Ascending aorta (tissue), 2 donors: Measurements from ENCODE around the gene EP400. TPM values are rescaled to one million over a fixed set of nuclear protein-coding genes. Genes with fewer than 3 reads are reported as not detected.

Experiments
- DNase-seq, 2 donors: peaks; one replicate each; pipeline ENCODE4 v3.0.0-alpha.2; 2019; ENCODE audit warnings: low spot score in 2 of 2
- H3K27ac ChIP-seq, 2 donors: fragments of 200-600 bp; sonication (generic); one replicate each; pipeline ENCODE4 v1.5.1; 2016 to 2017; ENCODE audit warnings: mild to moderate bottlenecking in 1 of 2
- H3K27me3 ChIP-seq: fragments of 200-600 bp; sonication (generic); one replicate; pipeline ENCODE4 v1.5.1; 2017
- H3K36me3 ChIP-seq, 2 donors: fragments of 200-600 bp; sonication (generic); one replicate each; pipeline ENCODE4 v1.5.1; 2016
- H3K4me1 ChIP-seq, 2 donors: fragments of 200-600 bp; sonication (generic); one replicate each; pipeline ENCODE4 v1.5.1; 2016 to 2017; ENCODE audit warnings: mild to moderate bottlenecking in 1 of 2
- H3K4me3 ChIP-seq, 2 donors: fragments of 200-600 bp; sonication (generic); one replicate each; pipeline ENCODE4 v1.5.1; 2016 to 2017; ENCODE audit warnings: mild to moderate bottlenecking in 1 of 2
- H3K9me3 ChIP-seq, 2 donors: fragments of 200-600 bp; sonication (generic); one replicate each; pipeline ENCODE4 v1.5.1; 2016
- intact Hi-C: fragments of 100-400 bp; cut with DNase I; formaldehyde crosslinking; loops from one replicate; pipeline ENCODE4 v1.15.1; 2023
- total RNA-seq: library from RNA; depleted of rRNA; stranded (reverse); fragments of >200 nt; gene quantifications from one replicate; pipeline ENCODE4 v1.1.0, GENCODE V29; 2016
- TF ChIP-seq, protein P1 (sequence below), 3 experiments: fragments of 200-600 bp in 2 of 3; fragments of 450-650 bp in 1 of 3; sonication (generic) in 2 of 3; IDR thresholded peaks; one replicate each; pipeline ENCODE4 v1.5.1; 2016 to 2019; ENCODE audit warnings: antibody characterized with exemption in 3 of 3, mild to moderate bottlenecking in 1 of 3, moderate library complexity in 1 of 3

Gene EP400
- total RNA-seq, 1 donor from 2014 or later: 23.3 TPM

DNA sequence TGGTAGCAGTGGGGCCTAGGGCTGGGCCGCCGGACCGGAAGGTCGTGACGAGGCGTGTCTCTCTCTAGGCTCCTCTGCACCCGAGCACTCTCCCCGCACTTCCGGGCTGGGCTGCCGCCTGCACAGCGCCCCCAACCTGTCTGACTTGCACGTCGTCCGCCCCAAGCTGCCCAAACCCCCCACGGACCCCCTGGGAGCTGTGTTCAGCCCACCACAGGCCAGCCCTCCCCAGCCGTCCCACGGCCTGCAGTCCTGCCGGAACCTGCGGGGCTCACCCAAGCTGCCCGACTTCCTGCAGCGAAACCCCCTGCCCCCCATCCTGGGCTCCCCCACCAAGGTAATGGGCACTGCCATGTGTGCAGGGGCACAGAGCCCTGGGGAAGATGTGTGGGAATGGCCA, 33.9 kb upstream of the EP400 start:
- Histone ChIP-seq H3K4me1 (peaks cover 4 to 10% of the 10 kb centered on the region in 2 donors), H3K9me3 (no peaks in the 10 kb centered on the region), H3K4me3 (no peak overlapping the region), H3K27ac (no peak overlapping the region), H3K27me3 (no peaks in the 10 kb centered on the region), H3K36me3 (peaks cover 87 to 91% of the 10 kb centered on the region in 2 donors)
- intact Hi-C loops: no loop called here
- TF ChIP-seq, protein P1, sequence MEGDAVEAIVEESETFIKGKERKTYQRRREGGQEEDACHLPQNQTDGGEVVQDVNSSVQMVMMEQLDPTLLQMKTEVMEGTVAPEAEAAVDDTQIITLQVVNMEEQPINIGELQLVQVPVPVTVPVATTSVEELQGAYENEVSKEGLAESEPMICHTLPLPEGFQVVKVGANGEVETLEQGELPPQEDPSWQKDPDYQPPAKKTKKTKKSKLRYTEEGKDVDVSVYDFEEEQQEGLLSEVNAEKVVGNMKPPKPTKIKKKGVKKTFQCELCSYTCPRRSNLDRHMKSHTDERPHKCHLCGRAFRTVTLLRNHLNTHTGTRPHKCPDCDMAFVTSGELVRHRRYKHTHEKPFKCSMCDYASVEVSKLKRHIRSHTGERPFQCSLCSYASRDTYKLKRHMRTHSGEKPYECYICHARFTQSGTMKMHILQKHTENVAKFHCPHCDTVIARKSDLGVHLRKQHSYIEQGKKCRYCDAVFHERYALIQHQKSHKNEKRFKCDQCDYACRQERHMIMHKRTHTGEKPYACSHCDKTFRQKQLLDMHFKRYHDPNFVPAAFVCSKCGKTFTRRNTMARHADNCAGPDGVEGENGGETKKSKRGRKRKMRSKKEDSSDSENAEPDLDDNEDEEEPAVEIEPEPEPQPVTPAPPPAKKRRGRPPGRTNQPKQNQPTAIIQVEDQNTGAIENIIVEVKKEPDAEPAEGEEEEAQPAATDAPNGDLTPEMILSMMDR (IDR thresholded peaks at IDR 0.05): no peak
- no peak for DNase-seq

DNA sequence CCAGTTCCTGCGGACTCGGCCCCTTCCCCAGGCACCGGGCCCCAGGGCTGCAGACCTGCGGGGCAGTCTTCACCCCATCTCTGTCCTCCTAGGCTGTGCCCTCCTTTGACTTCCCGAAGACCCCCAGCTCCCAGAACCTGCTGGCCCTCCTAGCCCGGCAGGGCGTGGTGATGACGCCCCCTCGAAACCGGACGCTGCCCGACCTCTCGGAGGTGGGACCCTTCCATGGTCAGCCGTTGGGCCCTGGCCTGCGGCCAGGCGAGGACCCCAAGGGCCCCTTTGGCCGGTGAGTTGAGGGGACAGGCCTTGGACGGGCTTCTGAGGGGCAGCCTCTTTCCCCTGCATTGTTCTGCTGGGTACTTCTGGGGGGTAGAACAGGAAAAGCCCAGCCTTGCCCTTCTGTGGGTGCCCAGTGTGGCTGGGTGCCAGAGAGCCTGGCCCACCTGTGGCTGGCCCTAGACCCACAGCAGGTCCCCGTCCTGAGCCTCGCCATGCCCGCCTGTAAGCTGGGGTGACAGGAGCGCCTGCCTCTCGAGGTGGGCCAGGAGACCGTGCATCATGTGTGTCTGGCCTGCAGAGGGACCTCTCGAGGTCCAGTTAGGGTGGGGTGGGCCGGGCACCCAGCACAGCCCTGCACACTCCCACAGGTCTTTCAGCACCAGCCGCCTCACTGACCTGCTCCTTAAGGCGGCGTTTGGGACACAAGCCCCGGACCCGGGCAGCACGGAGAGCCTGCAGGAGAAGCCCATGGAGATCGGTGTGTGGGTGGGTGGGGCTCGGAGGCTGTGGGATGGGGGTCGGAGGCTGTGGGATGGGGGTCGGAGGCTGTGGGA, 33.2 kb upstream of the EP400 start:
- H3K27ac ChIP-seq: no peak overlapping the region
- H3K4me1 ChIP-seq: peaks cover 4 to 10% of the 10 kb centered on the region in 2 donors
- H3K27me3 ChIP-seq: no peaks in the 10 kb centered on the region
- H3K4me3 ChIP-seq: no peak overlapping the region
- peaks cover 87 to 91% of the 10 kb centered on the region in 2 donors for H3K36me3 ChIP-seq
- TF ChIP-seq, protein P1 (IDR thresholded peaks at IDR 0.05): no peak
- DNase-seq: no peak
- intact Hi-C loops: no loop called here
- H3K9me3 ChIP-seq: no peaks in the 10 kb centered on the region

DNA sequence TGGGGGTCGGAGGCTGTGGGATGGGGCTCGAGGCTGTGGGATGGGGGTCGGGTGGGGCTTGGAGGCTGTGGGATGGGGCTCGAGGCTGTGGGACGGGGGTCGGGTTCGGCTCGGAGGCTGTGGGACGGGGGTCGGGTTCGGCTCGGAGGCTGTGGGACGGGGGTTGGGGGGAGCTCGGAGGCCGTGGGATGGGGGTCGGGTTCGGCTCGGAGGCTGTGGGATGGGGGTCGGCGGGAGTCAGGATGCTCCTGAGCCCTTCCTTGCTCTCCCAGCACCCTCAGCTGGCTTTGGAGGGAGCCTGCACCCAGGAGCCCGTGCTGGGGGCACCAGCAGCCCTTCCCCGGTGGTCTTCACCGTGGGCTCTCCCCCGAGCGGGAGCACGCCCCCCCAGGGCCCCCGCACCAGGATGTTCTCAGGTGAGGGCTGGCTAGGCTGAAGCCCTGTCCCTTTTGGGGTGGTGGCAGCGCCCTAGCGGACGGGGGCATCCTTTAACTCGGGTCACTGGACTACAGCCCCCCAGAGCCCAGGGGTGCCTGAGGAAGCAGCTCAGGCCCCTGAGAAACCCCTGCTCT, 32.5 kb upstream of the EP400 start:
- no peak overlapping the region for H3K27ac ChIP-seq
- intact Hi-C loops: no loop called here
- H3K4me3 ChIP-seq: no peak overlapping the region
- no peak for DNase-seq
- no peaks in the 10 kb centered on the region for H3K9me3 ChIP-seq
- H3K4me1 ChIP-seq: peaks cover 2 to 6% of the 10 kb centered on the region in 2 donors
- H3K36me3 ChIP-seq: peaks cover 84 to 91% of the 10 kb centered on the region in 2 donors
- TF ChIP-seq, protein P1 (IDR thresholded peaks at IDR 0.05): no peak
- H3K27me3 ChIP-seq: no peaks in the 10 kb centered on the region

DNA sequence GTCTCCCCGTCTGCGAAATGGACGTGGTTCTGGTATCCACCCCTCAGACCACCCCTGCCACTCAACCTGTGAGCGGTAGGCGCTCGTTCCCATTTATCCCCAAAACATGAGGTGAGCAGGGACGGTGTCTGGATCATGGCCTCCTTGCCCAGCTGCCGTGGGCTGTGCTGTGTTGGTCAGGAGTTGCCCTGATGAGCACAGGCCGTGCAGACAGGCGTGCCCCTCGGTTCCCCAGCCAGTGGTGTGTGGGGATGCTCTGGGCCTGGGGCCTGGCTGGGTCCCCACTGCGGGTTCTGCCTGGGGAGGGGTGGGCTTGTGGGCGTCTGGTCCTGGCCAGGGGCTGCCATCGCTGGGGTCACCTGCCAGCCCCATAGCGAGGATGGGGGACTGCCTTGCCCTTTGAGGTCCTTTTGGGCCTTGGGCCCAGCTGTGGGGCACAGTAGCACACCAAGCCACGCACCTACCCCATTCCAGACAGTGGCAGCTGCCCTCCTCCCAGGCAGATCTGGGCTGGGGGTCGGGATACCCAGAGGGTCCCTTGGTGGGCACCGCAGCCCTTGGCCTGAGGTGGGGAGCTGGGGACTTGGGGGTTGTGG, 31.9 kb upstream of the EP400 start:
- Histone ChIP-seq H3K27ac (no peak overlapping the region), H3K9me3 (no peaks in the 10 kb centered on the region), H3K4me1 (peaks cover 0 to 2% of the 10 kb centered on the region in 2 donors), H3K36me3 (peaks cover 80 to 87% of the 10 kb centered on the region in 2 donors), H3K27me3 (no peaks in the 10 kb centered on the region), H3K4me3 (no peak overlapping the region)
- DNase-seq: no peak
- intact Hi-C loops: no loop called here
- TF ChIP-seq, protein P1 (IDR thresholded peaks at IDR 0.05): no peak

DNA sequence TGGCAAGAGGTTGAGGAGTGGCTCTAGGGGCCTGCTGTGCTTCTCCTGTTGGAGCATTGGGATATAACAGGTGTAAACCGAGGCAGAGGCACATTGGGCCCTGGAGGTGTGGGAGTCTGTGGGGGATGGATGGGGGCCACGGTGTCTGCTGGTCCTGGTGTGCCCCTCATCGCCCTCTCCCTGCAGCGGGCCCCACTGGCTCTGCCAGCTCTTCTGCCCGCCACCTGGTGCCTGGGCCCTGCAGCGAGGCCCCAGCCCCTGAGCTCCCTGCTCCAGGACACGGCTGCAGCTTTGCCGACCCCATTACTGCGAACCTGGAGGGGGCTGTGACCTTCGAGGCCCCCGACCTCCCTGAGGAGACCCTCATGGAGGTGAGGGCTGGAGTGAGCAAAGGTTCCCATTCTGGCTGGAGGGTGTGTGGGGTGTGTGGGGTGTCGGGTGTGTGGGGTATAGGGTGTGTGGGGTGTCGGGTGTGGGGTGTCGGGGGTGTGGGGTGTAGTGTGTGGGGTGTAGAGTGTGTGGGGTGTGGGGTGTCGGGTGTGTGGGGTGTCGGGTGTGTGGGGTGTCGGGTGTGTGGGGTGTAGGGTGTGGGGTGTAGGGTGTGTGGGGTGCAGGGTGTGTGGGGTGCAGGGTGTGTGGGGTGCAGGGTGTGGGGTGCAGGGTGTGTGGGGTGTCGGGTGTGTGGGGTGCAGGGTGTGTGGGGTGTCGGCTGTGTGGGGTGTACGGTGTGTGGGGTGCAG, 31.3 kb upstream of the EP400 start:
- intact Hi-C loops: no loop called here
- Histone ChIP-seq H3K4me3 (no peak overlapping the region), H3K27ac (no peak overlapping the region), H3K4me1 (no peaks in the 10 kb centered on the region), H3K27me3 (no peaks in the 10 kb centered on the region), H3K9me3 (no peaks in the 10 kb centered on the region), H3K36me3 (peaks cover 74 to 81% of the 10 kb centered on the region in 2 donors)
- no peak for DNase-seq
- TF ChIP-seq, protein P1 (IDR thresholded peaks at IDR 0.05): no peak
